H1 (cell line): ENCODE measurements around the gene RAB1A. TPM values are rescaled to one million over a fixed set of nuclear protein-coding genes. Genes with fewer than 3 reads are reported as not detected.

Experiments used
- ASH2L ChIP-seq: fragments of 200-600, 300-600 bp; sonication (generic); IDR thresholded peaks from one replicate; pipeline ENCODE4 v1.7.1; 2017; ENCODE audit warnings: low read length
- ATF2 ChIP-seq: IDR thresholded peaks from 2 replicates; pipeline ENCODE4 v1.6.1; 2012; ENCODE audit warnings: low read length, inconsistent platforms
- BACH1 ChIP-seq: IDR thresholded peaks from 2 replicates; pipeline ENCODE4 v1.6.1; 2012; ENCODE audit warnings: low read length, improper control_type of control experiment
- CBX5 ChIP-seq: fragments of 300-800, 300-1000 bp; sonication (generic); IDR thresholded peaks from 2 replicates; pipeline ENCODE4 v1.7.1; 2016; ENCODE audit warnings: antibody characterized with exemption, low read length, low read depth
- CBX8 ChIP-seq: fragments of 300-800, 300-1000 bp; sonication (generic); IDR thresholded peaks from 2 replicates; pipeline ENCODE4 v1.7.1; 2016; ENCODE audit warnings: low read depth, low read length, borderline replicate concordance
- CHD2 ChIP-seq: IDR thresholded peaks from 2 replicates; pipeline ENCODE4 v1.6.1; 2012; ENCODE audit warnings: low read length, improper control_type of control experiment
- CTCF ChIP-seq, 3 experiments: IDR thresholded peaks; 1 replicate in 2 of 3; 2 replicates in 1 of 3; pipeline versions ENCODE4 v1.5.1 to v1.6.1; 2011; ENCODE audit warnings: low read length in 3 of 3, mild to moderate bottlenecking in 3 of 3, inconsistent platforms in 2 of 3, low read depth in 1 of 3, moderate library complexity in 1 of 3; ENCODE audit not compliant: insufficient read depth in 1 of 3; ENCODE audit errors: control extremely low read depth in 1 of 3
- MAX ChIP-seq: IDR thresholded peaks from 2 replicates; pipeline ENCODE4 v1.6.1; 2012; ENCODE audit warnings: inconsistent platforms
- NRF1 ChIP-seq: IDR thresholded peaks from 2 replicates; pipeline ENCODE4 v1.6.1; 2011; ENCODE audit warnings: mild to moderate bottlenecking, low read depth, low read length, improper control_type of control experiment
- RFX5 ChIP-seq: IDR thresholded peaks from 2 replicates; pipeline ENCODE4 v1.6.1; 2011; ENCODE audit warnings: low read depth, low read length, improper control_type of control experiment, borderline replicate concordance
- SRF ChIP-seq: IDR thresholded peaks from 2 replicates; pipeline ENCODE4 v1.6.1; 2011; ENCODE audit warnings: mild to moderate bottlenecking, low read depth, low read length, moderate library complexity
- ZNF274 ChIP-seq: IDR thresholded peaks from 2 replicates; pipeline ENCODE4 v1.7.0; 2012; ENCODE audit warnings: low read length, borderline replicate concordance; ENCODE audit errors: extremely low read depth
- polyA plus RNA-seq, 7 experiments: library from polyadenylated mRNA; depleted of rRNA in 3 of 7; stranded (reverse) in 5 of 7; unstranded in 2 of 7; fragments of >200 nt in 5 of 7; fragments of 200-250 nt in 2 of 7; gene quantifications; 1 replicate in 5 of 7; 2 replicates in 1 of 7; 4 replicates in 1 of 7; pipeline versions ENCODE4 v1.2.1 to v1.2.3, GENCODE V29; 2011 to 2013; ENCODE audit warnings: missing spikeins in 2 of 7, mixed read lengths in 2 of 7
- total RNA-seq: library from RNA; stranded (reverse); fragmentation: NEBNext Ultra II Directional; extraction: Animal tissue kit (Norgen Biotek cat#: 25700); gene quantifications from 2 replicates; pipeline ENCODE4 v1.2.1, GENCODE V29; 2021
- TF ChIP-seq, protein P1 (sequence below): IDR thresholded peaks from 2 replicates; pipeline ENCODE4 v1.6.1; 2011; ENCODE audit warnings: low read length, improper control_type of control experiment
- TF ChIP-seq, protein P2 (sequence below): IDR thresholded peaks from 2 replicates; pipeline ENCODE4 v1.6.1; 2011; ENCODE audit warnings: low read depth, mild to moderate bottlenecking, low read length; ENCODE audit not compliant: insufficient read depth

Gene RAB1A
- total and polyA plus RNA-seq, 2 of the 8 experiments (the other 6 are each of a cell fraction or from before 2014, with no cell fraction given): 77.9 to 120 TPM

GRCh38 chr2:65045651-65046050 is 84.3 kb downstream of the RAB1A start (continued):
- TF ChIP-seq SRF (no peak), CHD2 (no peak), ATF2 (no peak), ASH2L (peak; percentile 20), BACH1 (peak; percentile 31; the same call in 1 of the 2 replicates), ZNF274 (no peak), RFX5 (no peak), MAX (peak; percentile 89), CBX5 (no peak), CBX8 (no peak), NRF1 (no peak), CTCF (IDR thresholded peaks at IDR 0.05; ENCODE audit: control extremely low read depth in 1 of 3, insufficient read depth in 1 of 3, low read depth in 1 of 3, low read length in 3 of 3) (no peak)
- TF ChIP-seq, protein P1, sequence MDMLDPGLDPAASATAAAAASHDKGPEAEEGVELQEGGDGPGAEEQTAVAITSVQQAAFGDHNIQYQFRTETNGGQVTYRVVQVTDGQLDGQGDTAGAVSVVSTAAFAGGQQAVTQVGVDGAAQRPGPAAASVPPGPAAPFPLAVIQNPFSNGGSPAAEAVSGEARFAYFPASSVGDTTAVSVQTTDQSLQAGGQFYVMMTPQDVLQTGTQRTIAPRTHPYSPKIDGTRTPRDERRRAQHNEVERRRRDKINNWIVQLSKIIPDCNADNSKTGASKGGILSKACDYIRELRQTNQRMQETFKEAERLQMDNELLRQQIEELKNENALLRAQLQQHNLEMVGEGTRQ: no peak
- TF ChIP-seq, protein P2, sequence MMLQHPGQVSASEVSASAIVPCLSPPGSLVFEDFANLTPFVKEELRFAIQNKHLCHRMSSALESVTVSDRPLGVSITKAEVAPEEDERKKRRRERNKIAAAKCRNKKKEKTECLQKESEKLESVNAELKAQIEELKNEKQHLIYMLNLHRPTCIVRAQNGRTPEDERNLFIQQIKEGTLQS: no peak
